ENCODE measurements around the gene CDH13. TPM values are rescaled to one million over a fixed set of nuclear protein-coding genes. Genes with fewer than 3 reads are reported as not detected.

CDH13 gene
- total RNA-seq, 4 donors from 2014 or later: 3.4 to 14.8 (median 6.5) TPM

- no peaks in the 10 kb centered on the region for H3K9me3 ChIP-seq
- no peaks in the 10 kb centered on the region for H3K27me3 ChIP-seq
- intact Hi-C loops (cut with DNase I): no loop called here
- no peak for TF ChIP-seq POLR2A (IDR thresholded peaks at IDR 0.05)
- TF ChIP-seq, protein P1, sequence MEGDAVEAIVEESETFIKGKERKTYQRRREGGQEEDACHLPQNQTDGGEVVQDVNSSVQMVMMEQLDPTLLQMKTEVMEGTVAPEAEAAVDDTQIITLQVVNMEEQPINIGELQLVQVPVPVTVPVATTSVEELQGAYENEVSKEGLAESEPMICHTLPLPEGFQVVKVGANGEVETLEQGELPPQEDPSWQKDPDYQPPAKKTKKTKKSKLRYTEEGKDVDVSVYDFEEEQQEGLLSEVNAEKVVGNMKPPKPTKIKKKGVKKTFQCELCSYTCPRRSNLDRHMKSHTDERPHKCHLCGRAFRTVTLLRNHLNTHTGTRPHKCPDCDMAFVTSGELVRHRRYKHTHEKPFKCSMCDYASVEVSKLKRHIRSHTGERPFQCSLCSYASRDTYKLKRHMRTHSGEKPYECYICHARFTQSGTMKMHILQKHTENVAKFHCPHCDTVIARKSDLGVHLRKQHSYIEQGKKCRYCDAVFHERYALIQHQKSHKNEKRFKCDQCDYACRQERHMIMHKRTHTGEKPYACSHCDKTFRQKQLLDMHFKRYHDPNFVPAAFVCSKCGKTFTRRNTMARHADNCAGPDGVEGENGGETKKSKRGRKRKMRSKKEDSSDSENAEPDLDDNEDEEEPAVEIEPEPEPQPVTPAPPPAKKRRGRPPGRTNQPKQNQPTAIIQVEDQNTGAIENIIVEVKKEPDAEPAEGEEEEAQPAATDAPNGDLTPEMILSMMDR (IDR thresholded peaks at IDR 0.05): no peak
- no peak overlapping the region for H3K4me3 ChIP-seq (replicated peaks in 1 of 3)
- DNase-seq: no peak
- no peak overlapping the region for H3K27ac ChIP-seq
- H3K4me1 ChIP-seq: no peaks in the 10 kb centered on the region
- no peaks in the 10 kb centered on the region for H3K36me3 ChIP-seq
- WGBS, 2 donors: 84 to 89% methylated on average over 6 of the region's 6 CpGs
These were observed 1101.7 kb downstream of the CDH13 start for GRCh38 chr16:83728492-83728891.

DNA sequence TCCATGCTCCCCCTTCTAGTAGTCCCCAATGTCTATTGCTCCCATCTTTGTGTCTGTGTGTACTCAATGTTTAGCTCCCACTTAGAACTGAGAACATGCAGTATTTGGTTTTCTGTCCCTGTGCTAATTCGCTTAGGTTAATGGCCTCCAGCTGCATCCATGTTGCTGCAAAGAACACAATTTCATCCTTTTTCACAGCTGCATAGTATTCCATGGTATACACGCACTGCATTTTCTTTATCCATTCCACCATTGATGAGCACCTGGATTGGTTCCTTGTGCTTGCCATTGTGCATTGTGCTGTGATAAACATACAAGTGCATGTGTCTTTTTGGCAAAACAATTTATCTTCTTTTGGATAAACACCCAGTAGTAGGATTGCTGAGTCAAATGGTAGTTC, 1104.0 kb downstream of the CDH13 start:
- Histone ChIP-seq H3K4me3 (replicated peaks in 1 of 3) (no peak overlapping the region), H3K9me3 (no peaks in the 10 kb centered on the region), H3K4me1 (no peaks in the 10 kb centered on the region), H3K36me3 (no peaks in the 10 kb centered on the region), H3K27me3 (no peaks in the 10 kb centered on the region), H3K27ac (no peak overlapping the region)
- 0 to 44% methylated on average over 2 of the region's 2 CpGs for WGBS, 2 donors
- no peak for DNase-seq
- intact Hi-C loops (cut with DNase I): no loop called here
- TF ChIP-seq, protein P1 (IDR thresholded peaks at IDR 0.05): no peak
- no peak for TF ChIP-seq POLR2A (IDR thresholded peaks at IDR 0.05)

DNA sequence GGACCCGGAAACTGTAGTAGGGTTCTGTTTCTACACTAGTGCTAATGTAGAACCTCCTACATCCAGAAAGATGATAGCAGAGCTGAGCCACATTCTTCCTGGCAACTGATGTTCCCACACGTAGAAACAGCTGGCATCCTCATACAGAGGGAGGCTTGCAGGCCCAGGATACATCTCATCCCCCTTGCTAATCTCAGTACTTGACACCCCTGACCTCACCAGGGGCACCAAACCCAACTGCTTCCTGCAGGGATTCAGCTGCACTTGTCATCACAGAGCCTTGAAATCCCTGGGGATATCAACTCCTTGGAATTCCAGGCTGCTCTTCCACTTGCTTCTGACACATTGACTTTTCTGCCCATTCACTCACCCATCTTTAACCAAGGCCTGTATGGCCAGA, 1105.8 kb downstream of the CDH13 start:
- Histone ChIP-seq H3K27ac (no peak overlapping the region), H3K27me3 (no peaks in the 10 kb centered on the region), H3K36me3 (no peaks in the 10 kb centered on the region), H3K4me1 (no peaks in the 10 kb centered on the region), H3K4me3 (replicated peaks in 1 of 3) (no peak overlapping the region), H3K9me3 (no peaks in the 10 kb centered on the region)
- intact Hi-C loops (cut with DNase I): no loop called here
- WGBS, 2 donors: 69 to 72% methylated on average over 2 of the region's 2 CpGs
- no peak for DNase-seq
- no peak for TF ChIP-seq POLR2A (IDR thresholded peaks at IDR 0.05)
- TF ChIP-seq, protein P1 (IDR thresholded peaks at IDR 0.05): no peak

DNA sequence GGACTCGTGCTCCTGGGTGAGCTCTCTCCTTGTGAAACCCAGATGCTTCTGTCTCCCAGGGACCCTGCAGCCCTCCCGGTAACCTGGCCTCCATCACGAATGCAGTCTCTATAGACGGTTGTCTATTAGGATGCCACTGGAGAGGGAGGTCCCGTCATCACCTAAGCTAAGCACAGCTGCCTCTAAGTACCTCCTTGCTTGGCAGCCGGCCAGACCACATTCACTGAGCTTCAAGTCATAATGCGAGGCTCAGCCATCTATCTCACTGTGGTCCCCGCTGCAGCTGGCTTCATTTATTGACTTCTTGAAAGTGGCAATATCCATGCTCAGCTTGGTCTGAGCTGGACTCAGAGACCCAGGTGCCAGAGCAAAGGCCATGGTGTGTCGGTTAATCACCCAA, 1106.5 kb downstream of the CDH13 start:
- Histone ChIP-seq H3K4me3 (replicated peaks in 1 of 3) (no peak overlapping the region), H3K9me3 (no peaks in the 10 kb centered on the region), H3K36me3 (no peaks in the 10 kb centered on the region), H3K27ac (no peak overlapping the region), H3K27me3 (no peaks in the 10 kb centered on the region), H3K4me1 (no peaks in the 10 kb centered on the region)
- peak in 1 of 2 donors; percentile 16 for DNase-seq
- TF ChIP-seq, protein P1 (IDR thresholded peaks at IDR 0.05): no peak
- TF ChIP-seq POLR2A (IDR thresholded peaks at IDR 0.05): no peak
- intact Hi-C loops (cut with DNase I): no loop called here
- 69 to 71% methylated on average over 7 to 9 of the region's 9 CpGs for WGBS, 2 donors

- 76 to 79% methylated on average over 5 of the region's 5 CpGs for WGBS, 2 donors
- no peak for TF ChIP-seq POLR2A (IDR thresholded peaks at IDR 0.05)
- TF ChIP-seq, protein P1 (IDR thresholded peaks at IDR 0.05): no peak
- no peaks in the 10 kb centered on the region for H3K36me3 ChIP-seq
- intact Hi-C loops (cut with DNase I): no loop called here
- no peak overlapping the region for H3K4me3 ChIP-seq (replicated peaks in 1 of 3)
- H3K4me1 ChIP-seq: no peaks in the 10 kb centered on the region
- DNase-seq: no peak
- H3K27me3 ChIP-seq: no peaks in the 10 kb centered on the region
- no peaks in the 10 kb centered on the region for H3K9me3 ChIP-seq
- no peak overlapping the region for H3K27ac ChIP-seq
These were observed 1107.4 kb downstream of the CDH13 start for GRCh38 chr16:83734136-83734535.

Measured in thyroid gland (tissue), 4 donors.